ENCODE measurements around the gene KLHL30.

Gene KLHL30

DNA sequence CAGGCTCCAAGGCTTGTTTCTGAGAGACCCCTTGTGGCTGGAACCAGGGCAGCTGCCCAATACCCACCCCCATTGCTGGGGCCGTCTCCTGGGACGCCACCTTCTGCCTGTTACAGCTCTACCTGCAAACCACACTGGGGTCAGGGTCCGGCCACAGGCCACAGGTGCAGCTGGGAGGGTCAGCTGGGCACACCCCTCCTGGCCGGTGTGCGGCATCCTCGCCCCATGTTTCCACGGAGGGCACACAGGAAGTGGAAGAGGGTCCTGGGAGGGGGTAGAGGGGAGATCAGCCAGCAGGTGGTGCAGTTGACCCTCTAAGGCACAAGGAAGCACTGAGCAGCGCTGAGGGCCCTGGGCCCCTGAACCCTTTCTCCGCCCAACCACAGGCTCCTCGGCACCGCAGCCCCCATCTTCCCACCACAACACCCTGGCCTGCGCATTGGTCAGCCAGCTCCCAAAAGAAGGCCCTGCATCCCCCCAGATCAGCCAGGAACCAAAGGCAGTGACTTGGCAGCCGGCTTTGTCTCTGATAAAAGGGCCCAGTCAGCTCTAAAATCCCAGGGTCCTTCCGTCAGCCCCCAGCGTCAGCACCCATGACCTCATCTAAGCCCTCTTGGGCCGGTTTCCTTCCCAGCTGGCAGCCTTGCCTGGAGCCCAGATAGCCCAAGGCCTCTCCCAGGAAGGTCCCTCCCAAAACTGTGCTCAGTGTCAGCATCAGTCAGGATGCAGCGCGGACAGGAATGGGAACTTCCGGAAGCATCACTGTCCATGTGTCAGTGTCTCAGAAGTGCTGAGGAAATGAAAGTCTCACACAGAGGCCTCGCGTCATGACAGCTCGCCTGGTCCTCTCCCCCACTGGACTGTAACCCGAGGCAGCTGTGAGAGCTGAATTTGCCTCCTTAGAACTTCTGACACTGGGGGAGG lies 22.0 kb downstream of the KLHL30 start:
- H3K27me3 Mint-ChIP-seq, result peaks cover 88% of the 10 kb centered on the region
- peaks cover 11% of the 10 kb centered on the region for H3K4me1 Mint-ChIP-seq
- no peaks in the 10 kb centered on the region for H3K36me3 Mint-ChIP-seq
- peak; percentile 30 for DNase-seq
- H3K27ac Mint-ChIP-seq, result no peak overlapping the region
- H3K9me3 Mint-ChIP-seq, result no peaks in the 10 kb centered on the region
- CTCF ChIA-PET, result interaction anchor here (1.4 to 3.3 kb wide), 3 partner anchors 100 to 192 kb away, joined by 3 to 21 read pairs (median 3); no protein-coding TSS in a partner anchor
- H3K4me3 Mint-ChIP-seq, result no peak overlapping the region

DNA sequence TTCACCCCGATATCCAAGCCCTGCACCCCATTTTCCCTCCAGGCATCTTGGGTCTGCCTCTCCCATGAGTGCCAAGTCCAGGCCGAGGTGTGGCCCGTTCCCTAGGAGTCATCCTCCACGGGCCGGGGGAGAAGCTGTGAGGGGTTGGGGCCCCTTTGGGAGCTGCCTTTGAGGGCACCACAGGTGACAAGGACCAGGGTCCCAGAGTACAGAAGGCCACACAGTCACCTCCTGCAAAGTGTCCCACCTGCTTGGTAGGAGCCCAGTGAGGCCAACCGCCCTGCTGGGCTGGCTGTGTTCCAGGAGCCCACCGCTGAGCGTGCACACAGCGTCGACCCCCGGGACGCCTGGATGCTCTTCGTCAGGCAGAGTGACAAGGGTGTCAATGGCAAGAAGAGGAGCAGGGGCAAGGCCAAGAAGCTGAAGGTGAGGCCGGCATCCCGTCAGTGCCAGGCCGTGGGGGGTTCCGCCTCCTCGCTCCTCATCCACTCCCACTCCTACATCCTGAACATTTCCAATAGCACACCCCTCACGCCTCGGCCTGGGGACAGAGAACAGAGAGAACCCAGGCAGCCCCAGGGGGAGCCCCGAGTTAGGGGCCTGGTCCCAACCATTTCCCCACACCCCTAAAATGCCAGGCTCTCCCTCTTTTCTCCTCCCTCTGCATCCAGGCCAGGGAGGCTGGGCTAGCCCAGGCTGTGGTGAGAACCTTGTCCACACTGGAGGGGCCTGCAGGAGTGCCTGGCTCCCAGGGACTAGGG lies 23.0 kb downstream of the KLHL30 start:
- Mint-ChIP-seq H3K27me3 (peaks cover 87% of the 10 kb centered on the region), H3K36me3 (no peaks in the 10 kb centered on the region), H3K4me3 (no peak overlapping the region), H3K4me1 (peaks cover 11% of the 10 kb centered on the region), H3K27ac (no peak overlapping the region), H3K9me3 (no peaks in the 10 kb centered on the region)
- CTCF ChIA-PET, result interaction anchor here (1.4 to 3.3 kb wide), 2 partner anchors 102 to 193 kb away, joined by 3 to 21 read pairs; no protein-coding TSS in a partner anchor
- no peak for DNase-seq

DNA sequence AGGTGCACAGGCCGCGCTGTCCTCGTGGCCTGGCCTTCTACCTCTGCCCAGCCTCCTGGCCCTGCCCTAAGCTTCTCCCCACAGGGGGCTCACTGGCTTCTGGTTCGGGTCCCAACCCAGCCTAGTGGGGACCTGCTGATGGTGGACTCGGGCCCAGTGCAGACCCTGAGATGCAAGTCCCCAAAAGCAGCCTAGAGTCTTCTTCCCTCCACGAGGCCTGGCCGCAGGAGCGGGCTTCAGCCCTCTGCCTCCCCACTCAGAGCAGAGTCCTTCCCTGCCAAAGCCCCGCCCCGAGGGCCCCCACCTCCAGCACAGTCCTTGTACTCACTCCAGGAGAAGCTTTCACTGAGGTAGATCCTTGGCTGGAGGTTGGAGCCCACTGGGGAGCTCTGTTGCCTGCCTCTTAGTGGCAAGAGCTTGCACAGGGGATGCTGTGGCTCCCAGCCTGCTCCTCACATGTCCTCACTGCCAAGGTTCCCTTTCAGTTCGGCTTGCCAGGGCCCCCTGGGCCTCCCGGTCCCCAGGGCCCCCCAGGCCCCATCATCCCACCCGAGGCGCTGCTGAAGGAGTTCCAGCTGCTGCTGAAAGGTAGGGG lies 23.9 kb downstream of the KLHL30 start:
- Mint-ChIP-seq H3K9me3 (no peaks in the 10 kb centered on the region), H3K36me3 (no peaks in the 10 kb centered on the region), H3K27ac (no peak overlapping the region), H3K4me3 (no peak overlapping the region), H3K4me1 (peaks cover 11% of the 10 kb centered on the region), H3K27me3 (peaks cover 82% of the 10 kb centered on the region)
- no peak for DNase-seq
- CTCF ChIA-PET, result interaction anchor here (0.6 kb wide), 1 partner anchor 101 kb away, joined by 3 read pairs; no protein-coding TSS in a partner anchor

DNA sequence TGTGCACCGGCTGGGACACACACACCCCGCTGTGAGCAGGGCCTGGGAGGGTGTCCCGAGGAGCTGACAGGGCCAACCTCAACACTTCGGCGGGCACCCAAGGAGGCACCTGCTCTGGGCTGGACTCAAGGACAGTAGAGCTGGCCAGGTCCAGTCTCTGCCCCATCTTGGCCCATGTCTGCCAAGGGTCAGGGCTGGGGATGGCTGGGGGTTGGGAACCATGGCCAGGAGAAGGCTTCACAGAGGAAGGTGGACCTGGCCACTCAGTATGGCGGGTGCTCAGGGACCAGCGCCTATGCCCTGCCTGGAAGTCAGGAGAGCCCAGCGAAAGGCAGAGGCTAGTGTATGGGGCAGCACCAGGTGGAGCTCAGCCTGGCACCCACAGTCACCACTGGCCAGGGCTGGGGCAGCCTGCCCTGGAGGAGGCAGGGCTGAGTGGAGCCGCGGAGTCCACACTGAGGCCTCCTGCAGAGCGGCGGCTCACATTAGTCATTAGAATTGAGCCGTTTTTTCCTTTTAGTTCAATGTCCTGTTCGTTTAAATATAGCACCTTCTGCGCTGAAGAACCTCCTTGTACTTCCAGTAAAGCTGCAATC lies 24.5 kb downstream of the KLHL30 start:
- Mint-ChIP-seq H3K4me3 (no peak overlapping the region), H3K9me3 (no peaks in the 10 kb centered on the region), H3K27me3 (peaks cover 76% of the 10 kb centered on the region), H3K4me1 (peaks cover 11% of the 10 kb centered on the region), H3K36me3 (peaks cover 2% of the 10 kb centered on the region), H3K27ac (no peak overlapping the region)
- CTCF ChIA-PET, result interaction anchor here (1.0 kb wide), 1 partner anchor 36 kb away, joined by 3 read pairs; no protein-coding TSS in a partner anchor
- DNase-seq, result no peak

DNA sequence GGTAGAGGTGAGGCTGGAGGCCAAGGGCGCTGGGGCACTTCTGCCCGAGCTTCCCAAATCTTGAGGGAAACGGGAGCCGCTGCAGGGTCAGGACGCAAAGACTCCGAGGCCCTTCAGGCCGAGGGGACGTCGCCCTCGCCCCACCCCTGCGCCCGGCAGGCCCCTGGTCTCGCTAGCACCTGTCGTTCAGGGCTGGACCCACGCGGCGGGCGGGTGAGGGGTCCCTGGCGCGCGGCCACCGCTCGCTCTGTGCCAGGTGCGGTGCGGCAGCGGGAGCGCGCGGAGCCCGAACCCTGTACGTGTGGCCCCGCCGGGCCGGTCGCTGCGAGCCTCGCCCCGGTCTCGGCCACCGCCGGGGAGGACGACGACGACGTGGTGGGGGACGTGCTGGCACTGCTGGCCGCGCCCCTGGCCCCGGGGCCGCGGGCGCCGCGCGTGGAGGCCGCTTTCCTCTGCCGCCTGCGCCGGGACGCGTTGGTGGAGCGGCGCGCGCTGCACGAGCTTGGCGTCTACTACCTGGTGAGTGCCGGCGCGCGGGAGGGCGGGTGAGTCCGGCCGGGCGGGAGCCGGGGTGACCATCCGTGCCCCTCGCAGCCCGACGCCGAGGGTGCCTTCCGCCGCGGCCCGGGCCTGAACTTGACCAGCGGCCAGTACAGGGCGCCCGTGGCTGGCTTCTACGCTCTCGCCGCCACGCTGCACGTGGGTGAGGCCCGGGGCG lies 25.2 kb downstream of the KLHL30 start:
- peaks cover 69% of the 10 kb centered on the region for H3K27me3 Mint-ChIP-seq
- CTCF ChIA-PET, result interaction anchor here (1.0 kb wide), 1 partner anchor 37 kb away, joined by 3 read pairs; no protein-coding TSS in a partner anchor
- no peak overlapping the region for H3K4me3 Mint-ChIP-seq

DNA sequence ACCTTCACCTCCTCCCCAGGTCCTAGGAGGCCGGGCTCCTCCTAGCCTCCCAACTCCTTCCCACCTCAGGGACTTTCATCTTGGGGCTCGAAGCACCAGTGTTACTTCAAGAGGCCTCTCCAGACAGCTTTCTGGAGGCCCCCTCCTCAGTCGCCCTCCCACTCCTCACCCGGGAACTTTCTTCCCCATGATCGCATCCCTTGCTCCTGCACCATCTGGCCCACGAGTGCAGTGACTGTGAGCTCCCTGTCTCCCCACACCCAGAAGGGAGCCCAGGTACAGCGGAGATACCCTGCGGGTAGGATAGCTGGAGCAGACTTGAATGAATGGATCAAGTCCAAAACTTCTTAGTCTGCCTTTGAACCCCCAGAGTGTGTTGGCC lies 26.4 kb downstream of the KLHL30 start:
- H3K27ac Mint-ChIP-seq, result no peak overlapping the region

More for the DNA sequence above, 25.2 kb downstream of the KLHL30 start:
- Mint-ChIP-seq H3K27ac (no peak overlapping the region), H3K36me3 (peaks cover 2% of the 10 kb centered on the region), H3K9me3 (no peaks in the 10 kb centered on the region), H3K4me1 (peaks cover 11% of the 10 kb centered on the region)
- no peak for DNase-seq

DNA sequence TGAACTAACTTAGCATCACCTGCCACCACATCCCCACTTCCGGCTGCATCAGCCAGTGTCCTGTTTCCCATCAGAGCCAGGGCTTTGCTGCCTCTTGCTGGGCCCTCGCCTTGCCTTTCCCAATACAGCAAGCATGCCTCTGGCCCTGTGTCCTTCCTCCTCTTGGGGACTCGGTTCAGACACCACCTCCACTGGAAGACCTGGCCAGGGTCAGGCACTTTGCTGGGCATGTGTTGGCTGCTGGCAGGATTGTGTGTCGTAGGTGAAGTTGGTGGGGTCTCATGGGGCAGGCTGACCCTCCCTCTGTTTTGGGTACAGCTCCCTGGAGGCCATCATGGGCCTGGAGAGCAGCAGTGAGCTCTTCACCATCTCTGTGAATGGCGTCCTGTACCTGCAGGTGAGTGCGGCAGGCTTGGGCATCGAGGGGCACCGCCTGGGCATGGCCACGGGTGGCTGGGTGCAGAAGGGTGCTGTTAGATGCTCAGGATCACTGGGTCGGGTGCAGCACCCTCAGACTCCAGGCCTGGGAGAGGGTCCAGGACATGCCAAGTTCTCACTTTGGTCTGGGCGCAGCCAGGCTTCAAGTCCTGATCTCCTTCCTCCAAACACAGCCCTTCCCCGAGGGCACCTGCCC lies 26.9 kb downstream of the KLHL30 start:
- H3K4me1 Mint-ChIP-seq, result peaks cover 5% of the 10 kb centered on the region
- DNase-seq, result no peak
- no peak overlapping the region for H3K4me3 Mint-ChIP-seq
- H3K9me3 Mint-ChIP-seq, result no peaks in the 10 kb centered on the region
- peaks cover 55% of the 10 kb centered on the region for H3K27me3 Mint-ChIP-seq
- H3K27ac Mint-ChIP-seq, result no peak overlapping the region
- CTCF ChIA-PET, result no interaction called here
- H3K36me3 Mint-ChIP-seq, result peaks cover 13% of the 10 kb centered on the region

More for the DNA sequence above, 26.4 kb downstream of the KLHL30 start:
- Mint-ChIP-seq H3K27me3 (peaks cover 60% of the 10 kb centered on the region), H3K9me3 (no peaks in the 10 kb centered on the region), H3K36me3 (peaks cover 10% of the 10 kb centered on the region), H3K4me3 (no peak overlapping the region), H3K4me1 (peaks cover 5% of the 10 kb centered on the region)
- CTCF ChIA-PET, result no interaction called here
- DNase-seq, result no peak

DNA sequence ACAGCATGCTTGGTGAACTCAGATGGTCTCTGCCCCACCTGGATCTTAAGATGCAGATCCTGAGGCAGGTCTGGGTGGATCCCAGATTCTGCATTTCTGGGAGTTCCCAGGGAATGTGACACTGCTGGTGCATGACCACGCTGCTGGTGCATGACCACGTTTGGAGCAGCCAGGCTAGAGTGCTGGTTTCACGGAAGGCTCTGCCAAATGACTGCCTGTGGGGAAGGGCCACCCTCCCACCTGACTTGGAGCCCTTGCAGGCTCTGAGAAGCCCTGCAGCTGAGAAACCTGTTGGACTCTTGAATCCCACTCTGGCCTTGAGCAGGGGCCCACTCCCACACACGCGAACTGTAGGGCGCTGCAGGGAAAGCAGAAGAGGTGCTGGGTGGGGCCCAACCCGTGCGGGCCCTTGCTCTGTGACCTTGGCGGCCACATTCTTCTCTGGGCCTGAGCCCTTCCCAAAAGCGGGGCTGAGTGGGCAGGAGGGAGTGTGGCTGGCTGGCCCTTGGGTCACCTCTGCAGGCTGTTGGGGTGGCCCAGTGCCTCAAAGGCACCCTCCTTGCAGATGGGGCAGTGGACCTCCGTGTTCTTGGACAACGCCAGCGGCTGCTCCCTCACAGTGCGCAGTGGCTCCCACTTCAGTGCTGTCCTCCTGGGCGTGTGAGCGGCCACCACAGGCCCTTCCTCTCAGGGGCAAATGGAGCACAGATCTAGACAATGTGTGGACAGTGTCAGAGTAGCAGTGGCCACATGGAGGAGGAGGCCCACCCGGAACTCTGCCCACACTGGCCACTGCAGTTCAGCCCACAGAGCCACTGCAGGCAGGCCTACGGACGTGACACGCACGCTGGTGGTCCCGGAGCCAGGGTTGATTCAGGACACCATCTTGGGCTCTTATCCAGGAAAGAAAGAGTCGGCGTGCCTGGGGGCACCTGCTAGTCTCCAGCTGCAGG lies 28.2 kb downstream of the KLHL30 start:
- CTCF ChIA-PET, result no interaction called here
- DNase-seq, result no peak
- Mint-ChIP-seq H3K27ac (no peak overlapping the region), H3K27me3 (peaks cover 42% of the 10 kb centered on the region), H3K4me3 (no peak overlapping the region), H3K9me3 (no peaks in the 10 kb centered on the region), H3K36me3 (peaks cover 16% of the 10 kb centered on the region), H3K4me1 (peaks cover 5% of the 10 kb centered on the region)

DNA sequence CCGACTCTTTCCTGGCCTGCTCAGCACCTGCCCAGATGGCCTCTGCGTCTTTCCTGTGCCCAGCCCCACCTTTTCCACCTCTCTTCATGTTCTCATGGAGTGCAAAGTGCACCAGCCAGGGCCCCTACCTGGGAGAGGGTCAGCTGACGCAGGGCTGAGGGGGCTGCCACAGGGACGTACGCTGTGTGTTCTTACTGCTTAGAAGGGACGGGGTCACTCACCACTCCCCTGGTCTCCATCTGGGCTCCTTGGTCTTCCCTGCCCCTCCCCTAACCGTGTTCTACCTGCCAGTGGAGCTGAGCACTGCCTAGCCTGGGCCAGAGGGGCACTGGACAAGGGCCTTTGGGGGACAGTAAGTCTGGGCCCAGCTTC lies 28.9 kb downstream of the KLHL30 start:
- no peak overlapping the region for H3K4me3 Mint-ChIP-seq
- peaks cover 36% of the 10 kb centered on the region for H3K27me3 Mint-ChIP-seq
- H3K4me1 Mint-ChIP-seq, result peaks cover 5% of the 10 kb centered on the region
- peak overlapping the region; percentile 37 for H3K27ac Mint-ChIP-seq
- no peaks in the 10 kb centered on the region for H3K9me3 Mint-ChIP-seq
- peaks cover 18% of the 10 kb centered on the region for H3K36me3 Mint-ChIP-seq
- CTCF ChIA-PET, result no interaction called here
- no peak for DNase-seq

DNA sequence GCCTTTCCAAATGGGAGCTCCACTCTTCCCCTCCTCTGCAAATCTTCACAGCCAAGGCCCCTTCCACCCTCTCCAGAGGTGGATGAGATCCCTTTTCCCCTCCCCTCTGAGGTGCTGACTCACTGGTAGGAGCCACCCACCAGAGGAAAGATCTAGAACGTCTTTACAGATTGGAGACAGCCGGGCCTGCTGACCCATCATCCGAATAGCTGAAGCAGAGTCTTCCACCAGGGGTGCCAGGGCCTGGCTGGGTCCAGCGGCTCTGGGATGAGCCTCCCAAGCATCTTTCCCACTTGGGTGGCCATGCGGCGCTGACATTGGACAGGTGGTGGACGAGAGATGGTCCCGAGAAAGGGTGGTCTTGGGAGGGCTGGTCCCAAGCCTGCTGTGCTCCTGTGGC lies 29.3 kb downstream of the KLHL30 start:
- no peak overlapping the region for H3K4me3 Mint-ChIP-seq
- H3K27me3 Mint-ChIP-seq, result peaks cover 31% of the 10 kb centered on the region
- H3K9me3 Mint-ChIP-seq, result no peaks in the 10 kb centered on the region
- H3K27ac Mint-ChIP-seq, result peak overlapping the region; percentile 19
- CTCF ChIA-PET, result no interaction called here
- H3K36me3 Mint-ChIP-seq, result peaks cover 22% of the 10 kb centered on the region
- H3K4me1 Mint-ChIP-seq, result peaks cover 5% of the 10 kb centered on the region
- no peak for DNase-seq

DNA sequence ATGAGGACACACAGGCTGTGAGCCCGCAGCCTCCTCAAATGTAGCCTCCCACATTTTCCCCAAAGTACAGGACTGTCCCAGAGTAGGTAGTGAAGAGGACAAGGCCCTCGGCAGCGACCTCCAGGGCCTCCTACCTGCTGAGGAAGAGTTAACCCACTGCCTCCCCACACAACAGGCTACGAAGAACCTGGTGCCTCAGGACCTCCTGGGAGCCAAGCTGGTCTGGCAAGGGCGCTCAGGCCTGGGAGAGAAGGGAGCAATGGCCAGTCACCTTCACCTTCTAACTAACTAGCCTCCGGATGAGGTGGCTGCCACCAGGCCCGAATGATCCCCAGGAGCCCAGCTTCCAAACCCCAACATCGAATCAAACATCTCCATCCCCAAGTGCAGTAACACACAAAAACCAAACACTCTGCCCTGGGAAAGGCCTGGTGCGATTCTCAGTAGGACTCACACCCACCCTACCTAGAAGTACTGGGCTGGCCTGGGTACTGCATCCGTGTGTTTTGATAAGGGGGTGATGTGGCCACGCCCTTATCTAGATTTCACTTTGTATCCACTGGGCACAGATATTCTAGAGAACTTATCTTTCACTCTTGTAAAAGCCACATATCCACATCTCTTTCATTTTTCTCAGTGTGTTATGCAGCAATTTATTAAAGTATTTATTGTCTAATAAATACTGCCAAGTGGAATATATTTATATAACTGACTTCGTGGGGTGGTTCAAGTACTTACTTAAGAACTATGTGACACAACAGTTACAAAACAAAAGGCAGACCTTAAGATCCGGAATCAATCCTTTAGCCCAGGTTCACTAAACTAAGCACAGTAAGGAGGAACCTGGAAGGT lies 30.0 kb downstream of the KLHL30 start:
- H3K9me3 Mint-ChIP-seq, result no peaks in the 10 kb centered on the region
- H3K4me1 Mint-ChIP-seq, result peaks cover 5% of the 10 kb centered on the region
- CTCF ChIA-PET, result no interaction called here
- peaks cover 25% of the 10 kb centered on the region for H3K27me3 Mint-ChIP-seq
- no peak for DNase-seq
- H3K27ac Mint-ChIP-seq, result no peak overlapping the region
- no peak overlapping the region for H3K4me3 Mint-ChIP-seq
- peaks cover 29% of the 10 kb centered on the region for H3K36me3 Mint-ChIP-seq

Measured in activated naive CD4-positive, alpha-beta T cell treated with anti-CD3 and anti-CD28 coated beads, Interleukin-2, amount 10 ng/mL, durations not matched to agents 7 days and 5 days (primary cell).